CD4-positive, alpha-beta T cell (primary cell): ENCODE data around the gene VTCN1. TPM values are rescaled to one million over a fixed set of nuclear protein-coding genes. Genes with fewer than 3 reads are reported as not detected.

Experiments
- ATAC-seq: fragments of 200-7000 bp; cut with Tn5 transposase; one replicate; pipeline ENCODE4 v1.10.0; 2022; ENCODE audit warnings: mild to moderate bottlenecking; ENCODE audit not compliant: poor library complexity
- CTCF ChIA-PET: fragments of 350-600 bp; sonication (Branson Sonifier 250); formaldehyde crosslinking; loops from one replicate; lab custom pipeline; 2021; ENCODE audit warnings: antibody characterized with exemption, inconsistent platforms; lab: Charles Lee
- POLR2A ChIA-PET: fragments of 350-600 bp; sonication (Branson Sonifier 250); formaldehyde crosslinking; loops from one replicate; lab custom pipeline; 2021; ENCODE audit warnings: antibody characterized with exemption, inconsistent platforms; lab: Charles Lee
- DNase-seq, 14 experiments: peaks; one replicate each; pipeline ENCODE4 v3.0.0-alpha.2; 2013 to 2020; ENCODE audit warnings: mixed read lengths in 2 of 14
- H3K27ac ChIP-seq, 2 donors: one replicate each; pipeline versions ENCODE4 v1.5.1 to v1.7.0; 2013; ENCODE audit warnings: low read length in 2 of 2, low read depth in 1 of 2, mild to moderate bottlenecking in 1 of 2
- H3K27me3 ChIP-seq, 2 experiments: 1 replicate in 1 of 2; 2 replicates in 1 of 2; pipeline versions ENCODE4 v1.6.1 to v1.7.0; 2013; ENCODE audit warnings: low read length in 2 of 2, control low read depth in 1 of 2, mild to moderate bottlenecking in 1 of 2, moderate library complexity in 1 of 2; ENCODE audit not compliant: insufficient read depth in 2 of 2, control insufficient read depth in 1 of 2
- H3K36me3 ChIP-seq: one replicate; pipeline ENCODE4 v1.6.1; 2013; ENCODE audit warnings: low read length, control low read depth; ENCODE audit not compliant: insufficient read depth
- H3K4me1 ChIP-seq: one replicate; pipeline ENCODE4 v1.6.1; 2013; ENCODE audit warnings: low read length, control low read depth; ENCODE audit not compliant: insufficient read depth
- H3K4me3 ChIP-seq: one replicate; pipeline ENCODE4 v1.5.1; 2013; ENCODE audit warnings: mild to moderate bottlenecking, low read length, moderate library complexity
- H3K9me3 ChIP-seq, 2 experiments: 1 replicate in 1 of 2; 2 replicates in 1 of 2; pipeline versions ENCODE4 v1.6.1 to v1.7.0; 2013; ENCODE audit warnings: low read length in 2 of 2, mild to moderate bottlenecking in 2 of 2, control low read depth in 1 of 2, moderate library complexity in 1 of 2; ENCODE audit not compliant: control insufficient read depth in 1 of 2, insufficient read depth in 1 of 2
- H3K27ac Mint-ChIP-seq: one replicate; pipeline ENCODE4 v1.8.0; 2020; ENCODE audit warnings: mixed read lengths
- H3K27me3 Mint-ChIP-seq: one replicate; pipeline ENCODE4 v1.8.0; 2021; ENCODE audit warnings: mixed read lengths
- H3K36me3 Mint-ChIP-seq: one replicate; pipeline ENCODE4 v1.8.0; 2021; ENCODE audit warnings: low read depth, mixed read lengths
- H3K4me1 Mint-ChIP-seq: one replicate; pipeline ENCODE4 v1.8.0; 2021; ENCODE audit warnings: low read depth, mixed read lengths
- H3K4me3 Mint-ChIP-seq: one replicate; pipeline ENCODE4 v1.8.0; 2020; ENCODE audit warnings: mild to moderate bottlenecking, mixed read lengths
- H3K9me3 Mint-ChIP-seq: one replicate; pipeline ENCODE4 v1.8.0; 2020; ENCODE audit warnings: mixed read lengths
- CTCF ChIP-seq: fragments of 200-600 bp; IDR thresholded peaks from one replicate; pipeline ENCODE4 v1.8.0; 2022; ENCODE audit warnings: antibody characterized with exemption, mild to moderate bottlenecking
- intact Hi-C, 2 experiments: fragments of 100-400 bp; cut with DNase I in 1 of 2; cut with micrococcal nuclease in 1 of 2; formaldehyde crosslinking; loops; one replicate each; pipeline versions ENCODE4 v1.15.1 to v1.9.0; 2023 to 2025; cut with DNase I, micrococcal nuclease
- total RNA-seq, 174 experiments: library from RNA in 2 of 174; stranded (reverse) in 2 of 174; gene quantifications; one replicate each; pipeline ENCODE4 v1.2.3 and lab custom pipeline; 2021 to 2026

The VTCN1 gene
- total RNA-seq, 2 experiments from 2014 or later = not detected

- intact Hi-C loops = no loop called here
- ATAC-seq (no peak), DNase-seq (no peak)
- TF ChIP-seq CTCF = no peak
- no peaks in the 10 kb centered on the region for H3K4me1 ChIP-seq
- H3K4me3 ChIP-seq = no peak overlapping the region
- no peaks in the 10 kb centered on the region for H3K9me3 ChIP-seq
- Mint-ChIP-seq H3K36me3 (no peaks in the 10 kb centered on the region), H3K4me1 (no peaks in the 10 kb centered on the region), H3K27ac (no peak overlapping the region), H3K27me3 (peaks cover 12% of the 10 kb centered on the region), H3K4me3 (no peak overlapping the region), H3K9me3 (no peaks in the 10 kb centered on the region)
- CTCF ChIA-PET = no interaction called here
- H3K27me3 ChIP-seq = no peaks in the 10 kb centered on the region
- H3K27ac ChIP-seq = no peak overlapping the region
- POLR2A ChIA-PET = no interaction called here
- H3K36me3 ChIP-seq = no peaks in the 10 kb centered on the region
These were observed 64.7 kb downstream of the VTCN1 start for GRCh38 chr1:117146072-117146471.

- Mint-ChIP-seq H3K27me3 (peaks cover 12% of the 10 kb centered on the region), H3K4me3 (no peak overlapping the region), H3K9me3 (no peaks in the 10 kb centered on the region), H3K36me3 (no peaks in the 10 kb centered on the region), H3K4me1 (no peaks in the 10 kb centered on the region), H3K27ac (no peak overlapping the region)
- Histone ChIP-seq H3K27ac (no peak overlapping the region), H3K36me3 (no peaks in the 10 kb centered on the region), H3K27me3 (no peaks in the 10 kb centered on the region), H3K9me3 (no peaks in the 10 kb centered on the region), H3K4me3 (no peak overlapping the region), H3K4me1 (no peaks in the 10 kb centered on the region)
- TF ChIP-seq CTCF = no peak
- POLR2A ChIA-PET = no interaction called here
- CTCF ChIA-PET = no interaction called here
- ATAC-seq (no peak), DNase-seq (no peak)
- intact Hi-C loops = no loop called here
These were observed 66.9 kb downstream of the VTCN1 start for GRCh38 chr1:117143871-117144270.

- no peak for TF ChIP-seq CTCF
- H3K36me3 Mint-ChIP-seq = no peaks in the 10 kb centered on the region
- no peak overlapping the region for H3K27ac Mint-ChIP-seq
- intact Hi-C loops = no loop called here
- CTCF ChIA-PET = no interaction called here
- no peak overlapping the region for H3K4me3 Mint-ChIP-seq
- no peaks in the 10 kb centered on the region for H3K9me3 ChIP-seq
- H3K4me3 ChIP-seq = no peak overlapping the region
- POLR2A ChIA-PET = no interaction called here
- no peaks in the 10 kb centered on the region for H3K27me3 ChIP-seq
- no peak overlapping the region for H3K27ac ChIP-seq
- H3K4me1 Mint-ChIP-seq = no peaks in the 10 kb centered on the region
- no peak for DNase-seq
- no peaks in the 10 kb centered on the region for H3K9me3 Mint-ChIP-seq
- peaks cover 12% of the 10 kb centered on the region for H3K27me3 Mint-ChIP-seq
- H3K4me1 ChIP-seq = no peaks in the 10 kb centered on the region
- no peaks in the 10 kb centered on the region for H3K36me3 ChIP-seq
- no peak for ATAC-seq
These were observed 67.6 kb downstream of the VTCN1 start for GRCh38 chr1:117143172-117143571.
